Gastrocnemius medialis (tissue), 4 donors: ENCODE data around the gene STON1. TPM values are rescaled to one million over a fixed set of nuclear protein-coding genes. Genes with fewer than 3 reads are reported as not detected.
A peak's percentile ranks its signal among the peaks of the same experiment; 100 is the strongest.

Experiments
- ATAC-seq, 2 donors: fragments of 150-250 bp; one replicate each; pipeline ENCODE4 v1.9.1; 2016
- DNase-seq, 2 donors: peaks; one replicate each; pipeline ENCODE4 v3.0.0-alpha.2; 2019
- H3K27ac ChIP-seq, 4 donors: fragments of 200-600 bp; sonication (generic); 1 replicate in 1 of 4; 2 replicates in 3 of 4; pipeline ENCODE4 v1.5.1; 2016 to 2018; ENCODE audit warnings: mild to moderate bottlenecking in 2 of 4, moderate library complexity in 1 of 4
- H3K27me3 ChIP-seq, 3 donors: fragments of 200-600 bp; sonication (generic) in 2 of 3; 1 replicate in 1 of 3; 2 replicates in 2 of 3; pipeline versions ENCODE4 v1.5.1 to v1.6.0; 2016 to 2019; ENCODE audit warnings: mild to moderate bottlenecking in 1 of 3, moderate library complexity in 1 of 3
- H3K36me3 ChIP-seq, 2 donors: fragments of 200-600 bp; sonication (generic) in 1 of 2; one replicate each; pipeline ENCODE4 v1.5.1; 2017 to 2018
- H3K4me1 ChIP-seq, 2 donors: fragments of 200-600 bp; sonication (generic) in 1 of 2; one replicate each; pipeline ENCODE4 v1.5.1; 2016 to 2017; ENCODE audit warnings: mild to moderate bottlenecking in 2 of 2
- H3K4me3 ChIP-seq, 4 donors: fragments of 200-600 bp; sonication (generic) in 3 of 4; 1 replicate in 1 of 4; 2 replicates in 3 of 4; pipeline ENCODE4 v1.5.1; 2016 to 2019; ENCODE audit warnings: mild to moderate bottlenecking in 2 of 4
- H3K9me3 ChIP-seq, 3 donors: fragments of 200-600 bp; sonication (generic) in 2 of 3; 1 replicate in 1 of 3; 2 replicates in 2 of 3; pipeline ENCODE4 v1.5.1; 2016 to 2019
- CTCF ChIP-seq, 5 experiments: fragments of 450-650 bp in 3 of 5; fragments of 200-600 bp in 2 of 5; sonication (generic) in 2 of 5; IDR thresholded peaks in 4 of 5; conservative IDR thresholded peaks in 1 of 5; 1 replicate in 4 of 5; 2 replicates in 1 of 5; pipeline ENCODE4 v1.5.1; 2016 to 2019; ENCODE audit warnings: antibody characterized with exemption in 5 of 5, mild to moderate bottlenecking in 3 of 5, moderate library complexity in 3 of 5
- POLR2A ChIP-seq, 2 donors: fragments of 450-650 bp; IDR thresholded peaks; one replicate each; pipeline ENCODE4 v1.6.1; 2017; ENCODE audit warnings: antibody characterized with exemption in 2 of 2, mild to moderate bottlenecking in 2 of 2, moderate library complexity in 2 of 2
- in situ Hi-C, 4 donors: fragments of 200-750 bp; cut with MboI; loops; one replicate each; pipeline versions ENCODE4 v1.15.0 to v1.8.0; 2017; ENCODE audit warnings: low sequenced_read_pairs in 4 of 4
- intact Hi-C: fragments of 100-400 bp; cut with DNase I; formaldehyde crosslinking; loops from one replicate; pipeline ENCODE4 v1.15.1; 2023; ENCODE audit warnings: low total_unique reads
- total RNA-seq, 4 donors: library from RNA; depleted of rRNA; stranded (reverse); fragments of >200 nt; gene quantifications; one replicate each; pipeline versions ENCODE4 v1.1.0 to v1.2.3, GENCODE V29; 2016

STON1 gene
- total RNA-seq, 4 donors from 2014 or later, result 2.6 to 5.2 (median 3.5) TPM

- peak overlapping the region; percentile 69 to 75 (median 74) for H3K4me3 ChIP-seq
- intact Hi-C loops (no loop called here), in situ Hi-C loops (no loop called here)
- H3K27ac ChIP-seq, result peak overlapping the region; percentile 76 to 86 (median 82)
- peaks cover 7 to 13% (median 7%) of the 10 kb centered on the region in 3 donors for H3K27me3 ChIP-seq
- peaks cover 22 to 29% of the 10 kb centered on the region in 2 donors for H3K4me1 ChIP-seq
- TF ChIP-seq POLR2A (IDR thresholded peaks at IDR 0.05), result no peak
- no peaks in the 10 kb centered on the region for H3K9me3 ChIP-seq
- no peak for DNase-seq
- no peaks in the 10 kb centered on the region for H3K36me3 ChIP-seq
- ATAC-seq, result no peak
These were observed 300 bp upstream of the STON1 start for GRCh38 chr2:48529676-48530032.

DNA sequence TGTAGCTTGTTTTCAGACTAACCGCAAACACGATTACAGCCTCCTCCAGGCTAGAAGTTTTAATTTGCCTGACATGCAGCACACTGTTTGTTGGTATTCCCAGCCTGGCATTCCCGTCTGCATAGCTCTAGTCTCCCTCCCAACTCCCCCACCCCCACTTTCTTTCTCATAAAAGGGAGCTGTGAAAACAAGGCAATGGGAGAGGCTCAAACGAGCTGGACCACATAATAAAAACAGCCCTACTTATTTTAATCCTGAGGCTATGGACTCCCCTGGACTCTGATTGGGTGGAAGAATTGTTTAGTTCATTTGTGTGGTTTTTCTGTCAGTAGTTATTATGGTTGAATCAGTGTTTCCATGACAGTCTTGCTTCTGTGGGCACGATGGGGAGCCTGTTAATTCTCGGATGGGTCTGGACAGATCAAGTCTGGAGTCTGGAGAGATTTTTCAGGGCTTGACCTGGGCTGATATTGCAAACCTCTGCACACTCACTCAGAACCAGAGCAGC lies 1.2 kb downstream of the STON1 start:
- H3K4me3 ChIP-seq, result peak overlapping the region; percentile 69 to 75 (median 74)
- no peaks in the 10 kb centered on the region for H3K36me3 ChIP-seq
- H3K27ac ChIP-seq, result peak overlapping the region; percentile 76 to 86 (median 82)
- ATAC-seq (no peak), DNase-seq (no peak)
- H3K9me3 ChIP-seq, result no peaks in the 10 kb centered on the region
- intact Hi-C loops (no loop called here), in situ Hi-C loops (no loop called here)
- H3K4me1 ChIP-seq, result peaks cover 17 to 23% of the 10 kb centered on the region in 2 donors
- no peak for TF ChIP-seq CTCF (IDR thresholded peaks at IDR 0.05 in 4 of 5, conservative IDR thresholded peaks at IDR 0.05 in 1 of 5)
- no peak for TF ChIP-seq POLR2A (IDR thresholded peaks at IDR 0.05)
- peaks cover 7 to 13% (median 7%) of the 10 kb centered on the region in 3 donors for H3K27me3 ChIP-seq

DNA sequence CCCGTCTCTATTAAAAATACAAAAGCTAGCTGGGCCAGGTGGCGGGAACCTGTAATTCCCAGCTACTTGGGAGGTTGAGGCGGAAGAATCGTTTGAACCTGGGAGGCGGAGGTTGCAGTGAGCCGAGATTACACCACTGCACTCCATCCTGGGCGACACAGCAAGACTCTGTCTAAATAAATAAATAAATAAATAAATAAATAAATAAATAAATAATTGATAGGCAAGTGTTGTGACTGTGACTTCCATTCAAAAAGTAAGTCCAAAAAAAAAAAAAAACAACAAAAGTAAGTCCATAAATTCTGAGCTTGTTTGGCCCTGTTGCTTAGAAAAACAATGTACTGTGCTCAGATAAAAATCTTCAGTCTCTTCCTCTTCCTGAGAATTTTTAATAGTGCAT lies 2.2 kb downstream of the STON1 start:
- Histone ChIP-seq H3K27ac (peak overlapping the region; percentile 76 to 86 (median 82)), H3K4me3 (peak overlapping the region in 1 of 4 donors; percentile 74), H3K27me3 (peaks cover 7 to 13% (median 7%) of the 10 kb centered on the region in 3 donors), H3K9me3 (no peaks in the 10 kb centered on the region), H3K4me1 (peaks cover 13 to 18% of the 10 kb centered on the region in 2 donors), H3K36me3 (no peaks in the 10 kb centered on the region)
- in situ Hi-C loops, result no loop called here
- DNase-seq (no peak), ATAC-seq (no peak)
- intact Hi-C loops, result no loop called here
- TF ChIP-seq POLR2A (IDR thresholded peaks at IDR 0.05), result no peak
- TF ChIP-seq CTCF (IDR thresholded peaks at IDR 0.05 in 4 of 5, conservative IDR thresholded peaks at IDR 0.05 in 1 of 5), result no peak

GRCh38 chr2:48532824-48533223 lies 2.9 kb downstream of the STON1 start:
- H3K4me3 ChIP-seq, result no peak overlapping the region
- intact Hi-C loops, result no loop called here
- ATAC-seq, result no peak
- peak overlapping the region in 3 of 4 donors; percentile 39 to 41 (median 40) for H3K27ac ChIP-seq
- in situ Hi-C loops, result no loop called here
- no peak for TF ChIP-seq CTCF (IDR thresholded peaks at IDR 0.05 in 4 of 5, conservative IDR thresholded peaks at IDR 0.05 in 1 of 5)
- no peak for TF ChIP-seq POLR2A (IDR thresholded peaks at IDR 0.05)
- no peak for DNase-seq
- H3K4me1 ChIP-seq, result peaks cover 13 to 18% of the 10 kb centered on the region in 2 donors
- peaks cover 7 to 13% (median 7%) of the 10 kb centered on the region in 3 donors for H3K27me3 ChIP-seq
- H3K36me3 ChIP-seq, result no peaks in the 10 kb centered on the region
- no peaks in the 10 kb centered on the region for H3K9me3 ChIP-seq

DNA sequence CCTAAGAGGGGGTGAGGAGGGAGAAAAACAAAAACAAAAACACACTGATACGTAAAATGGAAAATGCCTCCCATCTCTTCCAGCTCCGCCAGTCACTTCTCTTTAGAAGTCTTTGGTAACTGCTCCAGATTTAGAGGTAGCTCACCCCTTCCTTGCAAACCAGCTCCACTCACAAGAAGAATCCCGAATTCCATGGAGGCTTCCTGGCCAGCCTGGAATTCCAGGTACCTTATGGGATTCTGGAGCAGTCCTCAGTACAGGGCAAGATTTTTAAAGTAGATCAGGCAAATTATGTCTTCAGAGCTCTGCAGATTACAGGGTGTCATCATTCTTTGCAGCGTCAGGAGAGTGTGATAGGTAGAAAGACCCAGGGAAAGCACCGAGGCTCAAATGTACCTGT lies 4.8 kb downstream of the STON1 start:
- H3K27ac ChIP-seq, result no peak overlapping the region
- H3K36me3 ChIP-seq, result no peaks in the 10 kb centered on the region
- in situ Hi-C loops (no loop called here), intact Hi-C loops (loop anchor here (5.0 kb wide), 1 partner anchor 417 kb away; no protein-coding TSS in a partner anchor)
- H3K4me1 ChIP-seq, result peaks cover 0 to 9% of the 10 kb centered on the region in 2 donors
- TF ChIP-seq CTCF (IDR thresholded peaks at IDR 0.05 in 4 of 5, conservative IDR thresholded peaks at IDR 0.05 in 1 of 5) (no peak), POLR2A (IDR thresholded peaks at IDR 0.05) (no peak)
- no peak for DNase-seq
- H3K27me3 ChIP-seq, result peaks cover 7 to 10% (median 7%) of the 10 kb centered on the region in 3 donors
- ATAC-seq, result no peak
- H3K4me3 ChIP-seq, result no peak overlapping the region
- H3K9me3 ChIP-seq, result no peaks in the 10 kb centered on the region
